ENCODE results near the gene RNF144A. TPM values are rescaled to one million over a fixed set of nuclear protein-coding genes. Genes with fewer than 3 reads are reported as not detected.

RNF144A gene
- total and polyA plus RNA-seq, 10 of the 15 experiments (the other 5 are each of a cell fraction or from before 2014, with no cell fraction given), result 0.02 to 12.1 (median 0.48) TPM; not detected in 1

- Histone ChIP-seq H4K20me1 (ENCODE audit: control insufficient read depth, insufficient read depth) (no peaks in the 10 kb centered on the region), H3K9ac (ENCODE audit: control insufficient read depth, insufficient read depth, low read length) (no peak overlapping the region), H3K4me2 (ENCODE audit: control insufficient read depth, insufficient read depth) (no peak overlapping the region), H3K79me2 (ENCODE audit: control insufficient read depth, insufficient read depth, low read length) (no peaks in the 10 kb centered on the region), H3K27ac (ENCODE audit: control insufficient read depth, insufficient read depth) (no peak overlapping the region), H3K27me3 (replicated peaks in 1 of 2; ENCODE audit: control insufficient read depth in 2 of 2, insufficient read depth in 2 of 2, low read length in 1 of 2) (no peaks in the 10 kb centered on the region), H3K9me3 (replicated peaks; ENCODE audit: control insufficient read depth, insufficient read depth, low read length) (no peaks in the 10 kb centered on the region), H3K4me3 (no peak overlapping the region), H2AFZ (ENCODE audit: control insufficient read depth, low read depth, low read length) (no peak overlapping the region), H3K4me1 (ENCODE audit: control insufficient read depth, insufficient read depth, low read length) (no peaks in the 10 kb centered on the region), H3K36me3 (ENCODE audit: control insufficient read depth in 2 of 2, insufficient read depth in 2 of 2, low read length in 1 of 2) (no peaks in the 10 kb centered on the region)
- intact Hi-C loops (cut with micrococcal nuclease; ENCODE audit: unreplicated experiment), result no loop called here
- no TSS peak for BruUV-seq (replicated peaks)
- ATAC-seq (no peak), FAIRE-seq (no peak), DNase-seq (ENCODE audit: low read depth, low spot score) (no peak)
- ChIA-PET POLR2A (no interaction called here), RAD21 (ENCODE audit: unreplicated experiment) (no interaction called here), SMC1A (ENCODE audit: uncharacterized antibody, unreplicated experiment) (no interaction called here), CTCF (no interaction called here)
- TF ChIP-seq, protein P1, sequence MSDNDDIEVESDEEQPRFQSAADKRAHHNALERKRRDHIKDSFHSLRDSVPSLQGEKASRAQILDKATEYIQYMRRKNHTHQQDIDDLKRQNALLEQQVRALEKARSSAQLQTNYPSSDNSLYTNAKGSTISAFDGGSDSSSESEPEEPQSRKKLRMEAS (IDR thresholded peaks at IDR 0.05; ENCODE audit: low read depth, low read length), result no peak
- TF ChIP-seq ETV6 (conservative IDR thresholded peaks at IDR 0.05 in 1 of 2, IDR thresholded peaks at IDR 0.05 in 1 of 2; ENCODE audit: borderline replicate concordance in 1 of 2, low read depth in 1 of 2), result no peak
- no peak for TF ChIP-seq SMAD1 (IDR thresholded peaks at IDR 0.05; ENCODE audit: low read depth, partially characterized antibody)
- in situ Hi-C loops (cut with MboI), result no loop called here
- 78% methylated on average over 6 of the region's 6 CpGs for WGBS (ENCODE audit: insufficient coverage, insufficient replicate concordance, low lambda C conversion rate, missing lambda C conversion rate)
These were observed 102.8 kb downstream of the RNF144A start for GRCh38 chr2:7020059-7020458.

DNA sequence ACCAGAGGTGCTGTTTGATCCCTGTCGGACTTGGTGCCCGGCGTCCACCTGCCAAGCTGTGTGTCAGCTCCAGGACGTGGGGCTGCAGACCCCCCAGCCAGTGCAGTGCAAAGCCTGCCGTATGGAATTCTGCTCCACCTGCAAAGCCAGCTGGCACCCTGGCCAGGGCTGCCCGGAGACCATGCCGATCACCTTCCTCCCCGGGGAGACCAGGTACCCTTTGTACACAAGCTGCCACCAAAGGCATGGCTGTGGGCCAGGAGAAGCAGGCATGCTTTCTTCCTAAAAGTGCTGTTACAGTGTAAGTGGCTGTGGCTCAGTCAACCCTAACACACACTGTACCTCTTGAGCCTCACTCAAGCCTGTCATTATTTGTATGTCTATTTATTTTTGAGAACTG is 103.3 kb downstream of the RNF144A start:
- intact Hi-C loops (cut with micrococcal nuclease; ENCODE audit: unreplicated experiment) (no loop called here), in situ Hi-C loops (cut with MboI) (no loop called here)
- no peaks in the 10 kb centered on the region for H3K9me3 ChIP-seq (replicated peaks; ENCODE audit: control insufficient read depth, insufficient read depth, low read length)
- 76% methylated on average over 8 of the region's 8 CpGs for WGBS (ENCODE audit: insufficient coverage, insufficient replicate concordance, low lambda C conversion rate, missing lambda C conversion rate)
- TF ChIP-seq JUND (IDR thresholded peaks at IDR 0.05; ENCODE audit: low read depth, low read length), result no peak
- no peak for TF ChIP-seq ATF7 (IDR thresholded peaks at IDR 0.05; ENCODE audit: low read depth)
- TF ChIP-seq IKZF2 (IDR thresholded peaks at IDR 0.05), result no peak
- no peak for TF ChIP-seq HDAC2 (IDR thresholded peaks at IDR 0.05)
- no peak for TF ChIP-seq RB1 (IDR thresholded peaks at IDR 0.05; ENCODE audit: borderline replicate concordance)
- TF ChIP-seq PML (IDR thresholded peaks at IDR 0.05; ENCODE audit: low read length), result no peak
- TF ChIP-seq EZH2 (IDR thresholded peaks at IDR 0.05; ENCODE audit: borderline replicate concordance, control insufficient read depth, low read depth, low read length), result no peak
- TF ChIP-seq ZSCAN29 (IDR thresholded peaks at IDR 0.05), result no peak
- no peak for TF ChIP-seq NR2C1 (IDR thresholded peaks at IDR 0.05)
- TF ChIP-seq NRF1 (conservative IDR thresholded peaks at IDR 0.05; ENCODE audit: low read depth, low read length), result no peak
- TF ChIP-seq POU2F2 (IDR thresholded peaks at IDR 0.05; ENCODE audit: borderline replicate concordance, low read depth, low read length), result no peak
- TF ChIP-seq NFXL1 (IDR thresholded peaks at IDR 0.05; ENCODE audit: borderline replicate concordance), result no peak
- TF ChIP-seq IKZF1 (conservative IDR thresholded peaks at IDR 0.05), result no peak
- TF ChIP-seq YY1 (IDR thresholded peaks at IDR 0.05; ENCODE audit: low read depth, low read length), result no peak
- TF ChIP-seq, protein P2, sequence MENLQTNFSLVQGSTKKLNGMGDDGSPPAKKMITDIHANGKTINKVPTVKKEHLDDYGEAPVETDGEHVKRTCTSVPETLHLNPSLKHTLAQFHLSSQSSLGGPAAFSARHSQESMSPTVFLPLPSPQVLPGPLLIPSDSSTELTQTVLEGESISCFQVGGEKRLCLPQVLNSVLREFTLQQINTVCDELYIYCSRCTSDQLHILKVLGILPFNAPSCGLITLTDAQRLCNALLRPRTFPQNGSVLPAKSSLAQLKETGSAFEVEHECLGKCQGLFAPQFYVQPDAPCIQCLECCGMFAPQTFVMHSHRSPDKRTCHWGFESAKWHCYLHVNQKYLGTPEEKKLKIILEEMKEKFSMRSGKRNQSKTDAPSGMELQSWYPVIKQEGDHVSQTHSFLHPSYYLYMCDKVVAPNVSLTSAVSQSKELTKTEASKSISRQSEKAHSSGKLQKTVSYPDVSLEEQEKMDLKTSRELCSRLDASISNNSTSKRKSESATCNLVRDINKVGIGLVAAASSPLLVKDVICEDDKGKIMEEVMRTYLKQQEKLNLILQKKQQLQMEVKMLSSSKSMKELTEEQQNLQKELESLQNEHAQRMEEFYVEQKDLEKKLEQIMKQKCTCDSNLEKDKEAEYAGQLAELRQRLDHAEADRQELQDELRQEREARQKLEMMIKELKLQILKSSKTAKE (IDR thresholded peaks at IDR 0.05; ENCODE audit: low read depth, poor library complexity, severe bottlenecking), result no peak
- TF ChIP-seq ZNF24 (IDR thresholded peaks at IDR 0.05), result no peak
- SMC1A ChIA-PET (ENCODE audit: uncharacterized antibody, unreplicated experiment), result no interaction called here
- POLR2A ChIA-PET, result no interaction called here
- H2AFZ ChIP-seq (ENCODE audit: control insufficient read depth, low read depth, low read length), result no peak overlapping the region
- no peaks in the 10 kb centered on the region for H3K4me1 ChIP-seq (ENCODE audit: control insufficient read depth, insufficient read depth, low read length)
- RAD21 ChIA-PET (ENCODE audit: unreplicated experiment), result no interaction called here
- no peak overlapping the region for H3K9ac ChIP-seq (ENCODE audit: control insufficient read depth, insufficient read depth, low read length)
- no peak overlapping the region for H3K27ac ChIP-seq (ENCODE audit: control insufficient read depth, insufficient read depth)
- BruUV-seq (replicated peaks), result no TSS peak
- ATAC-seq (no peak), FAIRE-seq (no peak), DNase-seq (ENCODE audit: low read depth, low spot score) (no peak)
- CTCF ChIA-PET, result no interaction called here
- no peaks in the 10 kb centered on the region for H3K36me3 ChIP-seq (ENCODE audit: control insufficient read depth in 2 of 2, insufficient read depth in 2 of 2, low read length in 1 of 2)
- no peak overlapping the region for H3K4me3 ChIP-seq
- H3K27me3 ChIP-seq (replicated peaks in 1 of 2; ENCODE audit: control insufficient read depth in 2 of 2, insufficient read depth in 2 of 2, low read length in 1 of 2), result no peaks in the 10 kb centered on the region
- no peak overlapping the region for H3K4me2 ChIP-seq (ENCODE audit: control insufficient read depth, insufficient read depth)
- H4K20me1 ChIP-seq (ENCODE audit: control insufficient read depth, insufficient read depth), result no peaks in the 10 kb centered on the region
- H3K79me2 ChIP-seq (ENCODE audit: control insufficient read depth, insufficient read depth, low read length), result no peaks in the 10 kb centered on the region
